ENCODE measurements around the gene CDC42EP4.
"Not testable (repeated sequence)": the region's sequence is repeated elsewhere in the genome, so short reads cannot be mapped to it uniquely, and the experiment has no call there.

CDC42EP4 gene

DNA sequence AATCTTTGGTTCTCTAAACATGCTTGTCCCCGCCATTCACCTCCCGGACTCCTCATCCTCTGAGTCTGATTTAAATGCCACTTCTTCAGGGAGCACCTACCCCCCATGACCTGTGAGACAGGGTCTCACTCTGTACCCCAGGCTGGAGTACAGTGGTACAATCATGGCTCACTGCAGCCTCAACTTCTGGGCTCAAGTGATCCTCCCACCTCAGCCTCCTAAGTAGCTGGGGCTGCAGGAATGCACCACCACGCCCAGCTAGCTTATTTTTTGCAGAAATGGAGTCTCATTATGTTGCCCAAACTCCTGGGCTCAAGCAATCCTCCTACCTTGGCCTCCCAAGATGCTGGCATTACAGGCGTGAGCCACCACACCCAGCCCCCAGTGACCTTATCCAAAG, 37.3 kb downstream of the CDC42EP4 start:
- DNase-seq, result no peak

DNA sequence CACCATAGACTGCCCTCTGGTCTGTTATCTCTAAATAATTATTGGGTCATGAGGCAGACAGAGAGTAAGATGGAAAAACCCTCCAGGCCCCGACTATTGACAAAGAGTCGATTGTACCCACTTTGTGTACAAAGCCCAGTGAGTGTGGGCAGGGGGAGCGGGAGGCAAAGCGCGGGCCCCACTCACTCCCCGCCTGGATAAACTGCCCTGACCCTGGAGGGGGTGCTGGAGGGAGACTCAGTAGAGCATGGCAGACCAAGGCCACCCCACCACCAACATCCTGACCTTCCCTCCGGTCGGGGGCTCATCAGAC, 38.9 kb downstream of the CDC42EP4 start:
- no peak for DNase-seq

DNA sequence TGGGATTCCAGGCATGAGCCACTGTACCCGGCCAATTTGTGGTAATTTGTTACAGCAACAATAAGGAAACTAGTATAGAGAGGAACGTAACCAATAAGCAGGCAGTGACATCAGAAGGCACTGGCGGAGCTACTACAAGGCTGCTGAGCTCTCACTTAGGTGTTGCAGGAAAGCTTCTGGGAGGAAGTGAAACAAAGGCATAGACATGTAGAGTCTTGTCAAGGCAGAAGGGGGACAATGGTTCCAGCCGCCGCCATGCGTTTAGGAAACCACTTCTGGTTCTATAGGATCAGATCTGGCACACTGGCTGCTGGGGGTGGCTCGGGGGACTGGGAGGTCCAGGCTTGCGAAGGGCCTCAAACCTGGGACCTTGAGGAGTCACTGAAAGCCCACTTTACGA, 40.7 kb downstream of the CDC42EP4 start:
- no peak for DNase-seq

DNA sequence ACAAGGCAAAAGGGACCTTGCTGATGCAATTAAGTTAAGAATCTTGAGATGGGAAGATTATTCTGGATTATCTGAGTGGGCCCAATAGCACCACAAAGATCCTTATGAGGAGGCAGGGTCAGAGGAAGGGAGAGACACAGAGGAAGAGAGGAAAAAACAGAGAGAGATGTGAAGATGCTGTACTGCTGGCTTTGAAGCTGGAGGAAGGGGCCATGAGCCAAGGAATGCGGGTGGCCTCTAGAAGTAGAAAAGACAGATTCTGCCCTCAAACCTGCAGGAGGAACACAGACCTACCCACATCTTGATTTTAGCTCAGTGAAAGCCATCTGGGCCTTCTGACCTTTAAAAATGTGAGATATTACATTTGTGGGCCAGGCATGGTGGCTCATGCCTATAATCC, 42.0 kb downstream of the CDC42EP4 start:
- DNase-seq, result no peak

DNA sequence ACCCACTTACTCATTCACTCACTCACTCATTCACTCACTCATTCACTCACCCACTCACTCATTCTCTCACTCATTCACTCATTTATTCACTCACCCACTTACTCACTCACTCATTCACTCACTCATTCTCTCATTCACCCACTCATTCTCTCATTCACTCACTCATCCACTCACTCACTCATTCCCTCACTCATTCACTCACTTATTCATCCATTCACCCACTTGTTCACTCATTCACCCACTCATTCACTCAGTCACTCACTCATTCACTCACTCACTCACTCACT, 42.5 kb downstream of the CDC42EP4 start:
- DNase-seq, result no peak

DNA sequence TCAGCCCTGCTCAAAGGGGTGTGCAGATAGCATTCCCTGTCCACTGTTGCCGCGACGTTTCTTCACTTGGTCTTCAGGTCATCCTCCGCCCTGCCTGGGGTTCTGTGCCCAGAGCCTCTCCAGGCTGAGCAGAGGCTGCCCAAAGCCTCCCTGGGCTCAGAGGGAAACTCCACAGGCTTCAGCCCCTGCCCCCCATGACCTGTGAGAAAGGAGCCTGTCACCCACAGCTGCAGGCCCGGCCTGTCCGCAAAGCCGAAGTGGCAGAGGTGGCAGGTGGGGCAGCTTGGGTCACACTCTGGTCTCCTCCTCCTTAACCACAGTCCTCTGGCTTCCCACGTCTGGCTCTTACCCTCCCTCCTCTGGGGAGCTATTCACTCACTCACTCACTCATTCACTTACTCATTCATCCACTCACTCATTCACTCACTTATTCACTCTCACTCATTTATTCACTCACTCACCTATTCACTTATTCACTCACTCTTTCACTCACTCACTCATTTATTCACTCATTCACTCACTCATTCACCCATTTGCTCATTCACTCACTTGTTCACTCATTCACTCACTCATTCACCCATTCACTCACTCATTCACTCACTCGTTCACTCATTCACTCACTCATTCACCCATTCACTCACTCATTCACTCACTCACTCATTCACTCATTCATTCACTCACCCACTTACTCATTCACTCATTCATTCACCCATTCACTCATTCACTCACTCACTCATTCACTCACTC, 43.0 kb downstream of the CDC42EP4 start:
- DNase-seq, result no peak

DNA sequence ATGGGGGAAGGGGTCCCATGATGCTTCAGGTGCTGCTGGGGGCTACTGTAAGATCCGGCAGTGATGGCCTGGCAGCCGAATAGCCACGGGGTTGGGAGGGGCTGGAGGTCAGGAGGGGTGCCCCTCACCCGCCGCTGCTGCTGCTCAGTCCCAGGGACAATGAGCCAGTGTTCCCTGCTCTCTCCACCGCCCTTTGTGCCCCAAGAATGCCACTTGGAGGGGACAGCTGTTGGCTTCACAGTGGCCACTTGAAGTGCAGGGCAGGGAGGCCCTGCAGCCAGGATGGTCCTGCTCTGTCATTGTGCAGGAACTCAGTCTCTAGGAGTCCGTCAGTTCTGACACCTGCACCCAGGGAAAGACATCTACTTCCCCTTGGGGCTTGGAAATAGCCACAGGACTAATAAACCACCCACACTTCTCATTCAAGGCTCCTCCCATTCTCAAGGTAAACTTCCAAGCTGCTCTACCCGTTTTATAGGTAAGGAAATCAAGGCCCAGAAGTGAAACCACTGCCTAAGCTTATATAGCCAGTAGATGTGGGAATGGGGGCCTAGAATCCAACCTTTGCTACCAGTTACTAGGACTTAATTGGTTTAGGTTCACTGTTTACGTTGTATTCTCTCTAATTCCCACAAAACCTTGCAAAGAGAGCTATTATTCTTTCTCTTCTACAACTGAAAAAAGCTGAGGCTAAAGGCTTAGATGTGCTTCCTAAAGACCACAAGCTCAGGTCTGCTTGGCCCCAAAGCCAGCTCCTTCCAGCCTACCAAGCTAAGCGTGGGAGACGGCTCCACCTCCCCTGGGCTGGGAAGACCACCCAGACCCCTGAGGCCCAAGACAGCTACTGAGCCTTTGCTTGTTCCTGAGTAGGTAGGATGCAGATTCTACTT, 43.9 kb downstream of the CDC42EP4 start:
- no peak for DNase-seq

DNA sequence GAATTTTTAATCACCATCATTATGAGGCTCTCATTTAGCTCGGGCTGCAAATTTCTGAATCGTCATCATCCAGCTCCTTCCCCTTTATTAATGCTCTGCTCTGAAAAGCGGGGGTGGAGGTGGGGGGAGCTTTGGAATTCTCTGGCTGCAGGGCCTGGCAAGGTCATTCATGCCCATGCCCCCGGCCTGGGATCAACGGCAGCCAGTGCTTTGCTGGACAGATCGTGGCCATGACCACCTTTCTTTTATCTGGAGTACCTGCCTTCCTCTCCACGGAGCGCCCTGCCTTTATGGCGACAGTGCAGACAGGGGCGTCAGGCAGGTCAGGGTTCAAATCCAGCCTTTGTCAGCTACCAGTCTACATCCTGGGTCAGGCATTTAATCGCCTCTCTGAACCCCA, 45.0 kb downstream of the CDC42EP4 start:
- no peak for DNase-seq

DNA sequence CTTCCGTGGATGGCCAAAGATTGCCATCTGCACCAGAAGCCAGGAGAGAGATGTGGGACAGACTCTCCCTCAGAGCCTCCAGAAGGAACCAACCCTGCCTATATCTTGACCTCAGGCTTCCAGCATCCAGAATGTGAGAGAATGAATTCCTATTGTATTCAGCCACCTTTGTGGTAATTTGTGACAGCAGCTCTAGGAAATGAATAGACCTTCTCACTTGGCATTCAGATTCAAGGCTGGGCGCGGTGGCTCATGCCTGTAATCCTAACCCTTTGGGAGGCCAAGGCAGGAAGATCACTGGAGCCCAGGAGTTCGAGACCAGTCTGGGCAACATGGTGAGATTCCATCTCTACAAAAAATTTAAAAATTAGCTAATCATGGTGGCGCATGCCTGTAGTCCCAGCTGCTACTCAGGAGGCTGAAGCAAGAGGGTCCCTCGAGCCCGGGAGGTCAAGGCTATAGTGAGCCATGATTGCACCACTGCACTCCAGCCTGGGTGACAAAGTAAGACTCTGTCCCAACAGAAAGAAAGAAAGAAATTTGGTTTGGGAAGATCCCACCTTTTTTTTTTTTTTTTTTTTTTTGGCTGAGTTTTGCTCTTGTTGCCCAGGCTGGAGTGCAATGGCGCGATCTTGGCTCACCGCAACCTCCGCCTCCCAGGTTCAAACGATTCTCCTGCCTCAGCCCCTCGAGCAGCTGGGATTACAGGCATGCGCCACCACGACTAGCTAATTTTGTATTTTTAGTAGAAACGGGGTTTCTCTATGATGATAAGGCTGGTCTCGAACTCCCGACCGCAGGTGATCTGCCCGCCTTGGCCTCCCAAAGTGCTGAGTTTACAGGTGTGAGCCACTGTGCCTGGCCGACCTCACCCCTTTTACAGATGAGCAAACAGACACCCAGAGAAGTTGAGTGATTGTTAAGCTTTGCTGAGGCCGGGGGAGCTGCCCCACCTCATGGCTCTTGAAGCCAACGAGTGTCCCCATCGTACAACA, 45.9 kb downstream of the CDC42EP4 start:
- no peak for DNase-seq

DNA sequence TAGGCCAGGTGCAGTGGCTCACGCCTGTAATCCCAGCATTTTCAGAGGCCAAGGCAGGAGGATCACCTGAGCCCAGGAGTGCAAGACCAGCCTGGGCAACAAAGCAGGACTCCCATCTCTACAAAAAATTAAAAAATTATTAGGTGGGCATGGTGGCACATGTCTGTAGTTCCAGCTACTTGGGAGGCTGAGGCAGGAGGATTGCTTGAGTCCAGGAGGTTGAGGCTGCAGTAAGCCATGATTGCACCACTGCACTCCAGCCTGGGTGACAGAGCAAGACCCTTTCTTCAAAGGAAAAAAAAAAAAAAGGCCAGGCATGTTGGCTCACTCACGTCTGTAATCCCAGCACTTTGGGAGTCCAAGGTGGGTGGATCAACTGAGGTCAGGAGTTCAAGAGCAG, 47.4 kb downstream of the CDC42EP4 start:
- not testable (repeated sequence) for DNase-seq

DNA sequence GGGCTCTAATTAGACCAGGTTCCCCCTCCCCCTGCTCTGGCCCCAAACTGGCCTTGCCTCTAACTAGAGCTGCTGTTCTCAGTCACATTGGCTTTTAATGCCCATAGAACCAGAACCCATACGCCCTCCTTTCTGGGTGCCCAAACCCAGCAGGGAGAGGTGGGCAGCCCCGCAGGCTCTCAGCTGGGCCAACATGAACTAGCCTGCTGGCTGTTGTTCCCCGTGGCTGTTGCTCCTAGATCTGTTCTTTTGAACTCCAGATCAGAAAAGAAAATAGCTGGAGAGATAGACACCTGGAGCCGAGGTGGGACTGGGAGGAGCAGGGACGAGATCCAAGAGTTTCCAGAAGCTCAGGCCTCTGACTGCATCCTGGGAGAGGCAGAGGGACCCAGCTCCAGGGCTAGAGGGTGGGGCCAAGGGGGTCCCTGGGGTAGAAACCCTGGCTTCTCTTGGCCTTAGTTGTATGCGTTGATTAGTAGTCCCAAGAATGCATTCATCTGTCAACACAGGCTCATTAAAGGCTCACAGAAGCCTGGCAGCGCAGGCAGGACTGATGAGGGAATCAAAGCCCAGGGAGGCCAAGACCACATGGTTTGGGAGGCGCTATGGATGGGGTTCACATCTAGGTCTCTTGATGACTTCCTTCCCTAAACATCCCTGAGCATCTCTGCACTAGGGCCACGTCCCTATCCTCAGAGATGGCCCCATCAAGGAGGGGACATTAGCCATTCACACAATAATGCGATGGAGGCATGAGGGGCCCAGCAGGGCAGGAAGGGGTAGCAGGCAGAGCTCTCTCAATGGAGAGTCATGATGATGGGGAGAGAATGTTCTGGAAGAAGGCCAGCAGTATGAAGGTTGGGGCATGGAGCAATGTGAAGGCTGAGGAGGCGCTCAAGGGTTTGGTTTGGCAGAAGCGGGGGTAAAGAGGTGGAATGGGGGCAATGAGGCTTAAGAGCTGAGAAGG, 48.8 kb downstream of the CDC42EP4 start:
- no peak for DNase-seq

DNA sequence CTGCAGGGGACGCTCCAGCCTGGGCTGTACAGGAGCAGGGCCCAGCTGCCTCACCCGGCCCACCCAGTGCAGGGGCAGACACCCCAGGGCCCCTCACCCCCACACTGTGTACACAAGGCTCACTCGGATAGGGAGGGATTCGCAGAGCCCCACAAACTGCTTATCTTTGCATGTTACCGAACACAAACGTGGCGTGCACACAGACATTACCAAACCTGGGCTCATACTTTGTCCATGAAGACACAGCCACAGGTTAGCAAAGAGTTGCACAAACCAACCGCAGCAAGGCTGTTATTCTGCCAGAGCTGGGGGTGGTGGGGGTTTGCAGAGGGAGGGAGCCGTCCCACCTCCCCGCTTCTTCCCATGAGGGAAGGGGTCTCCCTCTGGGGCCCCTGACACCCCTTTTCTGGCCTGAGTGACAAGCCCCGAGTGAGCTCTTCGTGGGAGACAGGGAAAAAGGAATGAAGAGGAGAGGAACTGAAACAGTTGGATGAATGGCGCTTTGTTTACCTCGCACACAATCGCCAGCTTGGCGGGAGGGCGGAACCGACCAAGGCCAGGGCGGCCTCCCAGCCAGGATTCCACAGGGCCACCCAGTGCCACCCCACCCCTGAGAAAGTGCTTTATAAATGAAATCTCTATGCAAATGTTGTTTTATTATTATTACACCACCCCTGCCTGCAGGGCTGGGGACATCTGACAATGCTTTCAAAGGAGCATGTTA, 49.7 kb downstream of the CDC42EP4 start:
- no peak for DNase-seq

DNA sequence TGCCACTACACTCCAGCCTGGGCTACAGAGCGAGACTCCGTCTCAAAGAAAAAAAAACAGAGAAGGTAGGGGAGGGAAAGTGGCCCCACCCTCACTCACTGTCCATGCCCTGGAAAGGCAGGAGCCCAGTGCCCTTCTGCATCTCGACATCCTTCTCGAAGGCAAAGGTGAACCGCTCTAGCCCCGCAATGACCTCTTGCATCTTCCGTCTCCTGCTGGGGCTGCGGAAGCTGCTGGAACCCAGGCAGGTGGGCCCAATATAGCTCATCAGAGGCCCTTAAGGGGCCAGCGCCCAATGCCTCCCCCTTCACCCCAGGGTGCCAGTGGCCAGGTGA, 50.2 kb downstream of the CDC42EP4 start, which contains the start of gene CPSF4L:
CPSF4L (minus strand) TSS at position 264 of the 335 bp plus-strand sequence; CDS start at position 202, 62 bp downstream.
- no peak for DNase-seq

DNA sequence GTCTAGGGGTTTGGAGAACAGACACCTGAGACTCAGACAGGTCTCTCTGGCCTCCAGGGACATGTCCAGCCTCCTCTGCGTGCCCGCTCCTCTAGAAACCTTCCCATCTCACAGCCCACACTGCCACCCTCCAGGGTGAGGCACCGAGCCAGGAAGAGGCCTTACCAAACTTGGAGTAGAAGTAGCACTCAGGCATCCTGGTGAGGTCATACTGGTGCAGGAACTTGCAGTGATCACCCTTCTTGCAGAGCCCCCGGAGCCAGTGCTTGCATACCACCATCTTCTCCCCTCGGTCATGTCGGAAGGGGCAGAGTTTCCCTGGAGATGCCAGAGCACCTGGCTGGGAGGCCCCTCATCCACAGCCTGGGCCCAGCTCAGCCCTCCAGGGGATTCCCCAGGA, 54.3 kb downstream of the CDC42EP4 start:
- DNase-seq, result no peak

DNA sequence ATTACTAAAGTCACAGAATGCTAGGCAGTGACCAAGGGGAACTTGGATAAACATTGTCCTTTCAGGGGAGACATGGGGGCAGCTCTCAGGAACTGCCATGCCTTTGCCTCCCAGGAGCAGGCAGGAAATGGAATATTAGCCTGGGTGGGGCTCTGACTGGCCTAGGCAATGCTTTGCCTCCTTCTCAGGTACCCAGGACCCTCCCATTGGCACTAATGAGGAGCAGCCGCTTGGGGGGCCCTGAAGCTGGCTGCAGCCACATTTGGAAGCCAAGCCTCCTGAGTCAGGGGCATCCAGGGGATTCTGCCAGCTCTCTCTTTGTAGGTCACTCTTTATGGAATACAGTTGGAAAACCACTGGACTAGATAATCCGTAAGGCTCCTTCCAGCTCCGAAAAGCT, 55.6 kb downstream of the CDC42EP4 start:
- no peak for DNase-seq

DNA sequence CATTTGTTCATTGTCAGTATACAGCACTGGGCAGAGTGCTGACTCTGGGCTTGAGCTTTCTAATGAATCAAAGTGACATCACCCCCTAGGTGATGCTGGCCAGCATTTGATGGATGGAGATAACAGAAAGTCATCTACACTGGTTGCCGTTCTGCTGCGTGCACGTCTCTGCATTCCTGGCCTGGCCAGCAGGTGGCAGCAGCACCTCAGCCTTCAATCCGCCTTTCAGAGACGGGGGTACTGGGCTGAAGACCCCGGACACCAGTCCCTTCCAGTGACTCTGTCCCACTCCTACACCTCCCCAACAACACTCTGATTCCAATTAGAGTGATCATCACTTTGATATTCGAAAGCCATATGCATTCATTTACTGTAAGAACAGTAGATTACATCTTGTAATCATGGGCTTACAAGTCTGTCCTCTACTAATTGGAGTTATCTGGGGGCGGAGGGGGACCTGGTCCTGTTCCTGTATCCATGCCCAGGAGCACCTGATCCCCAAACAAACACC, 56.1 kb downstream of the CDC42EP4 start:
- DNase-seq, result peak; percentile 44

DNA sequence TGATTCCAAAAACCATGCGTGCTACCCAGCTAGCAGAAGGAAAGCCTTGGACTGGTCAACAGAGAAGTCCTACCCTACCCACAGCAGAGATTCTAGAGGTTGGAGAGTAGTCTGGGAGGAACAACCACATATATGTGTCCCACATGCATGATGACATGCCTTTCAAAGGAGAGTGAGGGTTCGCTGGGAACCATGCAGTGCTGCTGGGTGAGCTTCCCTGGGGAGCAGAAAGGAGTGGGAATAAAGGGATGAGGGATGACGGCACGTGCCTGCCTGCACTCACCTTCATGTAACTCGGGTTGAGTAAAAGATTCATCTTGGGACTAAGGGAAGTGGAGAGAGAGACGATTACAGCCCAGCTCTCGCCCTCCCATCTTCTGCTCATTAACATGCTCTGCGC, 59.9 kb downstream of the CDC42EP4 start:
- DNase-seq, result no peak

DNA sequence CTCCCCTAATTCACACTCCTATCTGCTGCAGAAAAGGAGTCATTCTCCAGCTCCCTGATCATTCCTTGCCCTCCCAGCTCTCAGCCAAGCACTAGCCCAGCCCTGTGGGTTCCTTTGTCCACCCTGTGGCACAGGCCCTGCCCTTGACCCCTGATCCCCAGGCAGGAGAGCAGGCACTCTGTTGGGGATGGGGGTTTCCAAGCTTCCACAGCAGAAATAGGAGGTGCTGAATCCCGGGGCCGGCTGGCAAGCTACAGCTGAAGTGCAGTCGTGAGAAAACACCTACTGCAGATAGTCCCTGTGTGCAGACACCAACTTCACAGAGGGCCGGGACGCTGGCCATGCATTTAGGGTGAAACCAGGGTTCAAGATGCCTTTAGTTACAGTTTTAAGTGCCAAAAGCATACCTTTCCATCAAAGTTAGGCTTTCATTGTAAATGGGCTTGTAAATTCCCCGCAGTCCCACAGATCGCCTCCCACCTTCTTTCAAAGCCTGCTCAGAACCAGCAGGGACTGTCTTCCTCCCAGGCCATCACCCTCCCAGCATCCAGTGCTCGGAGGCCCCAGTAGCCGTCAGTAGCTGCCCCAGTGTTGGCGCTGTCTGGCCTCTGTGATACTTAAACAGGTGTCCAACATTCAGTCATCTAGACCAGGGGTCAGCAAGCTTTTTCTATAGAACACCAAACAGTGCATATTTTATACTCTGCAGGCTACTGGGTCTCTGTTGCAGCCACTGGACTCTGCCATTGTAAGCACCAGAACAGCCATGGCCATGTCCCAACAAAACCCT, 60.8 kb downstream of the CDC42EP4 start:
- DNase-seq, result no peak

DNA sequence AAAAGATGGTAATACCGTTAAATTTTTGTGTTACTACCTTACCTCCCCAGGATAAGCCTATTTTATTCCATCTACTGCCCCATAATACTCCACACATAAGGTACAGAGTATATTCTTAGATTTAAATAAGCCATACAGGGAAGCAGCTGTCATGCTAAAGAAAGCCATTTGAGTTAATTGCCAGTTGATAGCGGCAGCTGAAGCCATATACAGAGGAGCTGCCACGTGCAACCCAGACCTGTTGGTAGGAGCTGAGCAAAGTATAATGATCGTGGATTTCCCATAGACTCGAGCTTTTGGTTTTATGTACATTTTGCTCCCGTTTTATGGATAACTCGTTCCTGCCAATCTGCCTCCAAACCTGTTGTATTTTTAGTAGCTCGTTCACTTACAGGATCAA, 62.1 kb downstream of the CDC42EP4 start:
- DNase-seq, result no peak

DNA sequence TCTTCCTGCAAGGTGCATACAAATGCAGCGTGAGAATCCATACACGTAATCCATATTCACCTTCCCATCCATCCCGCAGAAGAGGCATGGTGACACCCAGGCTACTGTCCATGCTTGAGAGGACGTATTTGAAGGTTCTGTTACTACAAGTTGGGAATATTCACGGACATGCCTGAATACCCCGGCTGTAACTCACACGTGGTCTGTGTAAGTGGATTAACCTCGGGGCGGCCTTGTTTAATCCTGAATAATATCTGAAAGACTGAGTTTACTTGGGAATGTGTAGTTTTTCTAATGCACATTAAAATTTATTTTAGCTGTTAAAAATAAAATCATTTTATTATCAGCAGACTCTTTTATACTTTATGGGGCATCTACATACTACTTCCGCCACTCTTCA, 63.3 kb downstream of the CDC42EP4 start:
- DNase-seq, result no peak

All from activated gamma-delta T cell treated with Interleukin-2 at 50 U/mL for 16 hours (primary cell).